HG02798 (cell line): ENCODE data around the gene RHCE.
"Not testable (repeated sequence)": the region's sequence is repeated elsewhere in the genome, so short reads cannot be mapped to it uniquely, and the experiment has no call there.

Experiments
- ATAC-seq: cut with Tn5 transposase; IDR thresholded peaks from one replicate; pipeline ENCODE4 v1.9.1; 2021; ENCODE audit warnings: mild to moderate bottlenecking; ENCODE audit not compliant: unreplicated experiment, poor library complexity

The RHCE gene

DNA sequence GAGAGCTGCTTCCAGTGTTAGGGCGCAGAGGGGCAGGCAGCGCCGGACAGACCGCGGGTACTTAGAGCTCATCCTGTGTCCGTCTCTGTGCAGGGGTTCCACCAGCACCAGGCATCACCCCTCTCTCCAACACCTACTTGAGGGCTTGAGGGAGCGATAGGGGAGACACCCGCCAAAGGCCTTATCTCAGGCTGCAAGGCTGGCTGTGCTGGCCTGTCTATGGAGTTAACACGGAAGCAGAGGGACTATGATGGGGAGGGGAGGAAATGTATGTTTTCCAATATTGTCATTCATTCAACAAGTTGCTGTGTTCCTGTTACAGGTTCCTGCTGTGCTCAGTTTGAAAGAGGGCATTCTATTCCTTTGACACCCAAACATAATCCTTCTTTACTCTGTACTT, at the start of gene RHCE:
RHCE (minus strand) TSS at position 111 of the 400 bp plus-strand sequence; CDS start at position 72, 39 bp downstream.
- not testable (repeated sequence) for ATAC-seq

GRCh38 chr1:25469177-25469576, 48.6 kb upstream of the RHCE start:
- no peak for ATAC-seq

DNA sequence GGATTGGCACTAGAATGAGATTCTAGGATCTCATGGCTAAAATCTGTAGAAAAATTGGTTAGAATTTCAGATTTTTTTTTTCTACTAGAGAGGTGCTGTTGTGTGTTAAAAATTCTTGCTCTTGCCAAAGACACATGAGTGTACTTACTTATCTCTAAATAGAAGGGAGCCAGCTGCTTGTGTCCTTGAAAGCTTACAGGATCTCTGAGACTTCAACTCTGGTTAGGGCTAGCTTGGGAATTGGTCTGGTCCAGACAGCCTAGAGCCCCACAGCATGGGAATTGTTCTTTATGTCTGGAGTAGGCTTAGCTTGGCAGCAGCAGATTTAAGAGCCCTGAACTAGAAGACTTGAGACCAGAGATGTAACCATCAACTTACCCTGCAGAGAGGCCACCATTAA, 47.4 kb upstream of the RHCE start:
- no peak for ATAC-seq

DNA sequence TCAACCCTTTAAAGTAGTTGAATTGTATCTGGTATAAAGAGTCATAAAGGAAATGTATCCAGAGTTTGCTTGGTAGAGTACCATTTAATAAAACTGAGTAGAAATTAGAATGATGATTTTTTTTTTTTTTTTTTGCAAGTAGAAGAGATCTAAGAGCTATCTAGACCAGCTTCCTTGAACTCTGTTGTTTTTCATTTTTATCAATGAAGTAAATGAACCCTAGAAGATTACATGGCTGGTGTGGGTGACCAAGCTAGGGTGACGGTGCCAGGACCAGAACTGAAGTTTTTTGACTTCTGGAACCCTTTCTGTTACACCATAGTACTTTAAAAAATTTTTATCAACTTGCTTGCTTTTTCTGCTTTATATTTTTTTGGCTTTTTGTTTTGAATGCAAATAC, 47.0 kb upstream of the RHCE start:
- no peak for ATAC-seq

GRCh38 chr1:25467193-25467592, 46.6 kb upstream of the RHCE start:
- ATAC-seq: no peak

DNA sequence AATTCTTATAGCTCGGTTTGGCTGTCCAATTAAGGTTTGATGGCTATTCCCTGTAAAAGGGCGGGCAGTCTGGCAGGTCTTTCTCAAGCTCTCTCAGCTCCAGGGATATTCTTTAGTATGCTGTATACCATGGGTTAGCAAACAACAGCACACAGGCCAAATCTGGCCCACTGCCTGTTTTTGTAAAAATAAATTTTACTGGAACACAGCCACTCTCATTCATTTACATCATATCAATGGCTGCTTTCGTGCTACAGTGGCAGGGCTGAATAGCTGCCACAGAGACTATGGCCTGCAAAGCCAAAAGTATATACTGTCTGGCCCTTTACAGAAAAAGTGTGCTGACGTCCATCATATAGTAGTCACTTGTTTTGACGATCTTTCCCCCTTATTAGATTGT, 42.1 kb upstream of the RHCE start:
- no peak for ATAC-seq

DNA sequence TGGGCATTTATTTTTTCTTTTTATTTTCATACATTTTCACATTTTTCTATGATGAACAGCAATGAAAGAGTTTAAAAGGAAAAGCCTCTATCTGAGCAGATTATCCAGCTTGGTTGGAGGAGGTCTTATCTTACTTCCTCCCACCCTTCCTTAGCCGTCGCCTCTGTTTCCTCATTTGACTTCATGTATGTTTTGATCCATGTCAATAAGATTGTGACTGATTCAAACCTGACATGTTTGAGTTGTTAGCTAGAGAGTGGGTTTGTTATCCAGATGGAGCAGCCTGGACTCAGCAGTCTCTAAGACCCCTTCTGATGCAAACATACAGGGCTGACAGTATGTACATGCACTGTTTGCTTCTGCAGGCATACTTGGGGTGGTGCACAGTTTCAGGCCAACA, 41.2 kb upstream of the RHCE start:
- ATAC-seq: no peak

GRCh38 chr1:25460816-25461215, 40.2 kb upstream of the RHCE start:
- ATAC-seq: not testable (repeated sequence)

DNA sequence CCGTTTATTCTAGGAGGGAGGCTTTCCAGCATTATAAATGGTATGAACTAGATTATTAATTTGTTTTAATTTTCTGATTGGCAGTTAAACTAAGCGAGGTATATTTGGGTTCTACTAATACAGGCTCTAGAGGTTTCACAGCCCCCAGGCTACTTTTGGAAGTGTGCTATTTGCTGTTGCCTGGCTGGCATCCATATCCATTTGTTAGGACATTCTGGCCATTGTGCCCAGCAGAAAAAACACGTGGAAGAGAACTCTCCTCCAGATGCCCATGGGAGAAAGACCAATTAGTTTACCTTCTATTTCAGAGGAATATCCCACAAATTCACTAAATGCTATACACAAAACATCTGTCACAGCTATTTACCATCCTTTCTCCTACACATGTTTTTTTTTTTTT, 39.4 kb upstream of the RHCE start:
- ATAC-seq: no peak

GRCh38 chr1:25458541-25459298, 38.1 kb upstream of the RHCE start:
- no peak for ATAC-seq

DNA sequence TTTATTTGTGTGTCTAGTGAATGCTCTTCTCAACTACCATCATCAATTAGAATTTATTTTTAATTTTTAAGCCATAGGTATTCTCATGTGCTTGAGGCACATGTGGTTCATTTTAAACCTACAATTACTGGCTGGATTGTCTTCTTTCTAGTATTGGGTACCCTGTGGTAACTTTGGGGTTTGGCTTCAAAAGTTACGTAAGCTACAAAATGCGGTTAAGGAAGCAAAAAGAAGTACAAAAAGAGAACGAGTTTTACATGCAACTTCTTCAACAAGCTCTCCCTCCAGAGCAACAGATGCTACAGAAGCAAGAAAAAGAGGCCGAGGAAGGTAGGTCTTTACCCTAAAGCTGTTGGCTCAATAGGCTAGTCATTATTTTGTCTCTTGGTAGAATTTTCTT, 35.9 kb upstream of the RHCE start:
- no peak for ATAC-seq

DNA sequence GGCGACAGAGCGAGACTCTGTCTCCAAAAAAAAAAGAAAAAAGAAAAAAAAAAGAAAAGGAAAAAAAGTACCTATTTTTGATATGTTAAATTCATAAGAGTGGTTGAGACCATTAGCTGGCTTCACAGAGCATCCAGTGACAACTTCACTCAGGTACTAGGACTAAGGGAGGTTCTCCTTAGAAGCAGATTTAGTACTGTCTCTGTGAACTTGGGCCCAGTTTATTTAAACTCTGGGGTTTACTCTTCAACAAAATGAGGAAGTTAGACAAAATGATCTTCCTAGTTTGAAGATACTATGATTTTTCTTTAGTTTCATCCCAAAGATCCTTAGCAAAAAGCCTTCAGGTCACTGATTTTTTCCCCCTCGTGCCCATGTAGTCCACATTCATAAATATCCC, 31.3 kb upstream of the RHCE start:
- ATAC-seq: no peak

DNA sequence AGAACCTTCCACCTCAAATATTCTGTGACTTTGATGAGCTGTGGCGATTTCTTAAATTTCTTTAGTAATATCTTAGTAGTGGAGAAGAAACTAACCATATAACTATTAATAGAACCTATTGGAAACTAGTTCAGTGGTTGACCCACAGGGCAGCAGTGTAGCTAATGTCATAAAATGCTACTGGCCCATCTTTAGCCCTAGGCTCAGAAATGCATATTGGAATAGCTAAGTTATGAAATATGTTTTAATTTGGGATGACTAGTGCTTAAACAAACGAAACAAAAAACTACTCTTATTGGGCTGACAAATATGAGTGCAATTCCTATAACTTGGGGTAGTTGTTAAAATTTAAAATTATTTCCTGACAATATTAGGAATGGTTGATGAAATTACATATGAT, 30.3 kb upstream of the RHCE start:
- no peak for ATAC-seq

- peak; percentile 73 for ATAC-seq
These were observed 26.9 kb upstream of the RHCE start for GRCh38 chr1:25447547-25447946.

- no peak for ATAC-seq
These were observed 25.4 kb upstream of the RHCE start for GRCh38 chr1:25445993-25446538.

DNA sequence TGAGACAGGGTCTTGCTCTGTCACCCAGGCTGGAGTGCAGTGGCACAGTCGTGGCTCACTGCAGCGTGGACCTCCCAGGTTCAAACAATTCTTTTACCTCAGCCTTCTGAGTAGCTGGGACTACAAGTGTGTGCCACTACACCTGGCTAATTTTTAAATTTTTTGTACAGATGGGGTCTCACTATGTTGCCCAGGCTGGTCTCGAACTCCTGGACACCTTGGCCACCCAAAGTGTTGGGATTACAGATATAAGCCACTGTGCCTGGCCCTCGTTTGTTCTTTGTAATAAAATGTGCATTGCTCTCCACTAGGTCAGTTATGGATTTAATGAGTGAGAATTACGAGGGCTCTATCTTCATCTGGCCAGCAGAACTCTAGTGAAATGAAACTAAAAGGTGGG, 24.0 kb upstream of the RHCE start:
- not testable (repeated sequence) for ATAC-seq

DNA sequence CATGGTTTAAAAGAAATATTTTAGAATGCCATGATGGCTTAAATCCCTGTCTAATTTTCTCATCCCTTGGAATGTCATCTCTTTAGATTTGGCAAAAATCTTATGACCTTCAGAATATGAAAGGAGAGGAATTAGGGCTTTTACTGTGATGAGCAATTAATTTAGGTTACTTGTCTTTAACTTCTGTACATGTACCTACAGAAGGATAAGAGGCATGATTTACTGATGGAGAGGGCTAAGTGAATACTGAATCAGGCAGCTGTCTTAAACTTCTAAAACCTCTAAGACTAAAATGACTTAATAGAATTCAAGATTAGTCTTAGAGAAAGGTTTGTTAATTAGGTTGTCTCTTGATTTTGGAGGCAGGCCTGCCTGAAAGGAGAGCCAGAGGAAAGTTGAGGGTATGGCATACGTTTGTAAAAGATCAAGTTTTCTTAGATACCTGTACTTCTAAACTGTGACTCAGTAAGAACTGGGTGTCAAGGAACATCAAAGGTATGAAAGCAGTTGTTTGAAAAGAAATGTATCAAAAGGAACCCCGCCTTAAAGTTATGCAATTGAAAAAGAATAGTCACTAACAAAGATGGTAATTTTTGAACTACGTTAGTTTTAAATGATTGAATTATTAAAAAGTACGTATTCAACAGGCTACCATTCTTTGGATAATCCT, 22.5 kb upstream of the RHCE start:
- no peak for ATAC-seq

DNA sequence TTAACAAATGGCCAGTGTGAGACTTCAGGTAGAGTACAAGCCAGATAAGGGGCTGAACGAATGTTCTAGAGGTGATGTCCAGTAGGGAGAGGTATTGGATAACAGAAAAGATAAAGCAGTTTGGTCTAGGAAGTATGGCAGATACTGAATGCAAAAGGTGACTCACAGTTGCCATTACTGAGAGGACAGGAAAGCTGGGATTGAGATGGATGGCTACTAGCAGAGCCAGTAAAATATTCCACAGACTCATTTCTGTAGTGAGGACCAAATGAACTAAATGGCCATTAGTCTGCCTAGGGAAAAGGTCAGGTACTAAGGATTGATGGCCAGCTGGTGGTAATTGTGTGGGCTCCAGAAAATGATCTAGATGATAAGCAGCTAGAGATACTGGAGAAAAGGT, 21.6 kb upstream of the RHCE start:
- no peak for ATAC-seq

DNA sequence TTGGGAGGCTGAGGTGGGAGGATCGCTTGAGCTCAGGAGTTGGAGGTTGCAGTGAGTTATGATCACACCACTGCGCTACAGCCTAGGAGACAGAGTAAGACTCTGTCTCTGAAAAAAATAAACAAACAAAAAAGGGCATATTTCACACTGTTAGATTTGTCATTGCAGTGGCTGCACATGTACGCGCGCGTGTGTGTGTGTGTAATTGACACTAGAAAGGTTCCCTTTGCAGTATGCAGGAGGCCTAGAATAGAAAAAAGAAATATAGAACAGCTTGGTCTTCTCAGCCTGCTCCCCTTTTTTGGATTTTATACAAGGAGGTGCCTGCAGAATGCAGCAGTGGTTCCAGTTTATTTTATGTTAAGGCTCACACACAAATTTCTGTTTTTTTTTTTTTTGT, 18.7 kb upstream of the RHCE start:
- no peak for ATAC-seq

DNA sequence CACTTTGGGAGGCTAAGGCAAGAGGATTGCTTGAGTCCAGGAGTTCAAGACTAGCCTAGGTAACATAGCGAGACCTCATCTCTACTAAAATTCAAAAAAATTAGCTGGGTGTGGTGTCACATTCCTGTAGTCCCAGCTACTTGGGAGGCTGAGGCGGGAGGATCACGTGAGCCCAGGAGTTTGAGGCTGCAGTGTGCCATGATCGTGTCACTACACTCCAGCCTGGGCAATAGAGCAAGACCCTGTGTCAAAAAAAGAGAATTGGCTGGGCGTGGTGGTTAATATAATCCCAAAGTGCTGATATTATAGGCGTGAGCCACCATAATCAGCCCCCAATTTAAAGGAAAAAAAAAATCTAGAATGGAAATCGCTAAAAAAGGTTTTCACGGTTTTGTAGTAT, 17.0 kb upstream of the RHCE start:
- ATAC-seq: no peak

- no peak for ATAC-seq
These were observed 14.9 kb upstream of the RHCE start for GRCh38 chr1:25435397-25436108.
